ENCODE data around the gene CDH24.

CDH24 gene

GRCh38 chr14:23060536-23061260 is 3.4 kb upstream of the CDH24 start:
- TF ChIP-seq, protein P1, sequence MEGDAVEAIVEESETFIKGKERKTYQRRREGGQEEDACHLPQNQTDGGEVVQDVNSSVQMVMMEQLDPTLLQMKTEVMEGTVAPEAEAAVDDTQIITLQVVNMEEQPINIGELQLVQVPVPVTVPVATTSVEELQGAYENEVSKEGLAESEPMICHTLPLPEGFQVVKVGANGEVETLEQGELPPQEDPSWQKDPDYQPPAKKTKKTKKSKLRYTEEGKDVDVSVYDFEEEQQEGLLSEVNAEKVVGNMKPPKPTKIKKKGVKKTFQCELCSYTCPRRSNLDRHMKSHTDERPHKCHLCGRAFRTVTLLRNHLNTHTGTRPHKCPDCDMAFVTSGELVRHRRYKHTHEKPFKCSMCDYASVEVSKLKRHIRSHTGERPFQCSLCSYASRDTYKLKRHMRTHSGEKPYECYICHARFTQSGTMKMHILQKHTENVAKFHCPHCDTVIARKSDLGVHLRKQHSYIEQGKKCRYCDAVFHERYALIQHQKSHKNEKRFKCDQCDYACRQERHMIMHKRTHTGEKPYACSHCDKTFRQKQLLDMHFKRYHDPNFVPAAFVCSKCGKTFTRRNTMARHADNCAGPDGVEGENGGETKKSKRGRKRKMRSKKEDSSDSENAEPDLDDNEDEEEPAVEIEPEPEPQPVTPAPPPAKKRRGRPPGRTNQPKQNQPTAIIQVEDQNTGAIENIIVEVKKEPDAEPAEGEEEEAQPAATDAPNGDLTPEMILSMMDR (IDR thresholded peaks at IDR 0.05; ENCODE audit: insufficient read depth, low read depth, low read length, missing control alignments): no peak
- no peak for DNase-seq (ENCODE audit: low read depth)
- no peak overlapping the region for H3K4me3 ChIP-seq (ENCODE audit: low read length)

DNA sequence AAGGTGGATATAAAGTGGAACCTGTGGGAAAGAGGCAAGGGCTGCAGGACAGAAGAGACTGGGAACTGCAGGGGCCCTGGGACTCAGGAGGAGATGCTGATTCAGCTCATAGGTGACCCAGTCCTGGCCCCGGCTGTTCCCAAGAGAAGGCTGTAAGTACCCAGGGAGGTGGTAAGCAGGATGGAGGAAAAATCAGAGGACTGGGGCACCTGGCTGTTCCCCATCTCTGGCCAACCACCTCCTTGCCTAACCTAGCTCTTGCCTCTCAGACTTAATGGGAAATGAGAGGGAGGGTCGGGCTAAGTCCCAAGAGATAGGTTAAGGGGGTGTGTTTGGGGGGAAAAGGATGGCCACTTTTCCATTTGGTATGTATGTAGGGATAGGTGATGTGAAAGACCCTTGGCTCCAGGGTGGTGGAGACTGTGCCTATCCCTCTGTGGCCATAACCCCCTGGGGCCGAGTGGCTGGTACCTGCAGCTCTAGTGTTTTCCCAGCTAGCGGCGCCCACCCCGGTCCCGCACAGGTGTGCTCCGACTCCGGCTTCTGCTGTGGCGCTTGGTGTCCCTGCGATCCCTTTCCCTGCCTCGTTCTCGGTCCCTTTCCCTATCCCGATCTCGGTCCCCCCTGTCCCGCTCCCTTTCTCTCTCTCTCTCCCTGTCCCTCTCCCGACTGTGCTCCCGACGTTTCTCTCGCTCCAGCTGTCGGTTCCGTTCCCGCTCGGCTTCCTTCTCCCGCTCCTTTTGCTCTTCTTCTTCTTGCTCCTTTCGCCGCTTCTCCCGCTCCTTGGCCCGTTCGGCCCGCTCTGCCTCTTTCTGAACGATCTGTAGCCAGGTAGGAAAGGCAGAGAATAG is 1.6 kb upstream of the CDH24 start:
- TF ChIP-seq, protein P1 (IDR thresholded peaks at IDR 0.05; ENCODE audit: insufficient read depth, low read depth, low read length, missing control alignments): no peak
- H3K4me3 ChIP-seq (ENCODE audit: low read length): no peak overlapping the region
- no peak for DNase-seq (ENCODE audit: low read depth)

DNA sequence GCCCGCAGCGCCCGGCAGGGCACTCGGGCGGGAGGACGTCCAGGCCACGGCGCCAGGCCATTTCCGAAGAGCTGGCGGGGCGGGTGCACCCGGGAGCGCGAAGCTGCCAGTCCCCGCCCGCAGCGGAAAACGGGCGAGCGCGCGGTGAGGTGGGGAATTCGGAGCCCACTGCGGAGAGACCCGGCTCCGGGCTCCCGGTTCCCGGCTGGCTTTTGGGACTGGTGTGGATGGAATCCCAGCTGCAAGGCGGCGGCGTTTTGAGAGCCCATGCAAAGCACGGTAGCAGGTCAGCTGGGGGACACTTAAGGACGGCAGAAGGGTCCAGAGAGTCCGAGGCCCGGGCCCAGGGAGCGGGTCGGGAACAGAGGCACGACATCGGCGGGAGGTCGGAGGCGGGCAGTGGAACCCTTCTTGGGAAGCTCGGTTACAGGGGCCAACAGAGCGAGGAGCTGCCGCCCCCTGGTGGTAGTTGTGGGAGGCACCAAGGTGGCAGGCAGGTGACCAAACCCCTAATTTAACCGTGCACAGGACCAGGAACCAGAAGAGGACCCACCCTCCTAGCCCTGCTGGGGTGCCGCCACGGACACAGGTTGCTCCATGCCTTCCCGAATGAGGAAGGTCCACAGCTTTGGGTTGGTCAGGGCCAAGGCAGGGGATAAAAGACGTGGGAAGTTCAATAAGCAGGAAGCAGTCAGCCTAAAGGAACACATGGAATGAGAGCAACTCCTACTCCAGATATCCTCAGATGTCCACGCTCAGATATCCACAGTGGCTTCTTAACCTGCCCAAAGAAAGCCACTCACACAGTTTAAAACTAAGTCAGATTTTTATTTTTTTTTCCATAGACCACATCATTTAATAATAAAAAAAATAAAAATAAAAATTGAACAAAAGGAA is 685 bp upstream of the CDH24 start:
- TF ChIP-seq, protein P1 (IDR thresholded peaks at IDR 0.05; ENCODE audit: insufficient read depth, low read depth, low read length, missing control alignments): peak; percentile 93
- peak overlapping the region; percentile 60 for H3K4me3 ChIP-seq (ENCODE audit: low read length)
- peak; percentile 87 for DNase-seq (ENCODE audit: low read depth)

- peak; percentile 74 for DNase-seq (ENCODE audit: low read depth)
- TF ChIP-seq, protein P1 (IDR thresholded peaks at IDR 0.05; ENCODE audit: insufficient read depth, low read depth, low read length, missing control alignments): peak; percentile 78
- peak overlapping the region; percentile 60 for H3K4me3 ChIP-seq (ENCODE audit: low read length)
Measured at GRCh38 chr14:23056145-23056955, 970 bp downstream of the CDH24 start.

DNA sequence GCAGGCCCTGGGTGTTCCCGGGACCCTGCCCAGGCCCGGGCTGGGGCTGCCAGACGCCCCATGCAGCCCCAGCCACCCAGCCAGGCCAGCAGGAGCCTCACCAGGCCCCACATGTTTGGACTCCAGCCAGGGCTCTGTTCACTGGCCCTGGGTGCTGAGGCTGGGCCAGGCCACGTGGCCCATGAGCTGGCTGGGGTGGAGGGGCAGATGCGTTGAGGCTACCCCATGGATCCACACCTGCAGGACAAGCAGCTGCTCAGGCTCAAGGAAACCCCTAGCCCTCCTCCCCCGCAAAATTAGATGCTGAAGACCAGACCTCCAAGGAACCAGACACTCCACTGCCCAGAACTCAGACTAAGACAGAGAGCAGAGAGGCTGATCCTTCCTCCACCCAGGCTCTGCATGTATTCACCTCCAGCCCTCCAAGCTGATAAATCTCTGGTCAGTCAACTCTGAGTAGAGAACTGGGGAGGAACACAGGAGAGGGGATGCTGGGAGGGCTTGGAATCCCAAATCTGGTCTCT is 1.6 kb downstream of the CDH24 start:
- no peak for DNase-seq (ENCODE audit: low read depth)
- no peak overlapping the region for H3K4me3 ChIP-seq (ENCODE audit: low read length)
- TF ChIP-seq, protein P1 (IDR thresholded peaks at IDR 0.05; ENCODE audit: insufficient read depth, low read depth, low read length, missing control alignments): no peak

- DNase-seq (ENCODE audit: low read depth): no peak
- H3K4me3 ChIP-seq (ENCODE audit: low read length): no peak overlapping the region
- TF ChIP-seq, protein P1 (IDR thresholded peaks at IDR 0.05; ENCODE audit: insufficient read depth, low read depth, low read length, missing control alignments): no peak
Measured at GRCh38 chr14:23055147-23055550, 2.2 kb downstream of the CDH24 start.
